Neural crest cell (in vitro differentiated cells): Measurements from ENCODE around the gene COL18A1. TPM values are rescaled to one million over a fixed set of nuclear protein-coding genes. Genes with fewer than 3 reads are reported as not detected.

Source experiments
- DNase-seq: peaks from one replicate; pipeline ENCODE4 v3.0.0; 2021; ENCODE audit warnings: low read depth, mixed read lengths, low spot score
- H3K27ac Mint-ChIP-seq: one replicate; pipeline ENCODE4 v1.8.0; 2021; ENCODE audit warnings: mild to moderate bottlenecking, mixed read lengths; ENCODE audit not compliant: unreplicated experiment
- H3K27me3 Mint-ChIP-seq: 2 replicates; pipeline ENCODE4 v1.8.0; 2021; ENCODE audit warnings: low read depth, mild to moderate bottlenecking, mixed read lengths
- H3K36me3 Mint-ChIP-seq: 2 replicates; pipeline ENCODE4 v1.8.0; 2021; ENCODE audit warnings: low read depth, mild to moderate bottlenecking, mixed read lengths
- H3K4me1 Mint-ChIP-seq: 2 replicates; pipeline ENCODE4 v1.8.0; 2021; ENCODE audit warnings: mixed read lengths
- H3K4me3 Mint-ChIP-seq: one replicate; pipeline ENCODE4 v1.8.0; 2021; ENCODE audit warnings: mild to moderate bottlenecking, mixed read lengths
- H3K9me3 Mint-ChIP-seq: 2 replicates; pipeline ENCODE4 v1.8.0; 2021; ENCODE audit warnings: mixed read lengths
- total RNA-seq: library from RNA; stranded (reverse); gene quantifications from 2 replicates; pipeline ENCODE4 v1.2.1, GENCODE V29; 2021
- TF ChIP-seq, protein P1 (sequence below): fragments of 200-600 bp; sonication (generic); conservative IDR thresholded peaks from 2 replicates; pipeline ENCODE4 v1.5.0; 2021; ENCODE audit warnings: antibody characterized with exemption, mild to moderate bottlenecking

Gene COL18A1
- total RNA-seq, 1 donor from 2014 or later, result 19.2 TPM

DNA sequence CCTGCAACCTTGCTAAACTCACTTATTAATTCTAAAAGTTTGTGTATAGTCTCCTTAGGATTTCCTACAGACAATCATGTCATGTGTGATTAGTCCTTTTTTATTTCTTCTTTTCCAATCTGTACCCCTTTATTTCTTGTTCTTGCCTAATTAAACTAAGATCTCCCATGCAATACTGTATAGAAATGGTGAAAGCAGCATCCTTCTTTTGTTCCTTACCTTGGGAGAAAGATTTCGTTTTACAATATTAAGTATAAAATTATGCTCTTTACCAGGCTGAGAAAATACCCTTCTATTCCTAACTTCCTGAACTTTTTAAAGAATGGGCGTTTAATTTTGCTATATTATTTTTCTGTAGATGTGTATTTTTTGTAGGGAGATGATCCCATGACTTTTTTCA lies 7.6 kb upstream of the COL18A1 start:
- Mint-ChIP-seq H3K27me3 (peaks cover 47% of the 10 kb centered on the region), H3K4me1 (no peaks in the 10 kb centered on the region), H3K9me3 (peaks cover 6% of the 10 kb centered on the region), H3K27ac (no peak overlapping the region), H3K4me3 (no peak overlapping the region), H3K36me3 (peaks cover 5% of the 10 kb centered on the region)
- DNase-seq, result no peak
- TF ChIP-seq, protein P1, sequence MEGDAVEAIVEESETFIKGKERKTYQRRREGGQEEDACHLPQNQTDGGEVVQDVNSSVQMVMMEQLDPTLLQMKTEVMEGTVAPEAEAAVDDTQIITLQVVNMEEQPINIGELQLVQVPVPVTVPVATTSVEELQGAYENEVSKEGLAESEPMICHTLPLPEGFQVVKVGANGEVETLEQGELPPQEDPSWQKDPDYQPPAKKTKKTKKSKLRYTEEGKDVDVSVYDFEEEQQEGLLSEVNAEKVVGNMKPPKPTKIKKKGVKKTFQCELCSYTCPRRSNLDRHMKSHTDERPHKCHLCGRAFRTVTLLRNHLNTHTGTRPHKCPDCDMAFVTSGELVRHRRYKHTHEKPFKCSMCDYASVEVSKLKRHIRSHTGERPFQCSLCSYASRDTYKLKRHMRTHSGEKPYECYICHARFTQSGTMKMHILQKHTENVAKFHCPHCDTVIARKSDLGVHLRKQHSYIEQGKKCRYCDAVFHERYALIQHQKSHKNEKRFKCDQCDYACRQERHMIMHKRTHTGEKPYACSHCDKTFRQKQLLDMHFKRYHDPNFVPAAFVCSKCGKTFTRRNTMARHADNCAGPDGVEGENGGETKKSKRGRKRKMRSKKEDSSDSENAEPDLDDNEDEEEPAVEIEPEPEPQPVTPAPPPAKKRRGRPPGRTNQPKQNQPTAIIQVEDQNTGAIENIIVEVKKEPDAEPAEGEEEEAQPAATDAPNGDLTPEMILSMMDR, result no peak

DNA sequence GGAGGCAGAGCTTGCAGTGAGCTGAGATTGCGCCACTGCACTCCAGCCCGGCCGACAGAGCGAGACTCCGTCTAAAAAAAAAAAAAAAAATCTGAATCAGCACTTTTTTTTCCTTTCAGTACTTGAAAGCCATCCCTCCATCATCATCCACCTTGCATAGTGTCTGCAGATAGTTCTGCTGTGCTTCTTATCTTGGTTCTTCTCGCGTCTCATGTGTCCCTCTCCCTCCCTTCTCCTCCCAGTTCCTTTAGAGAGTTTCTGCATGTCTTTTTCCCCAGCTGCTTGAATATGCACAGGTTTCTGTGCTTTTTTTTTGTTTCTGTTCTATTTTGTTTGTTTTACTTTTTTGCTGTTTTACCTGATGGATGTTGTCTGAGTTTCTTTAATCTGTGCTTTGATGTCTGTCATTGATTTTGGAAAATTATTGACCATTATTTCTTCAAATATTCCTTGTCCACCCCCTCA lies 3.9 kb upstream of the COL18A1 start:
- H3K9me3 Mint-ChIP-seq, result peaks cover 6% of the 10 kb centered on the region
- peaks cover 5% of the 10 kb centered on the region for H3K36me3 Mint-ChIP-seq
- H3K27me3 Mint-ChIP-seq, result peaks cover 62% of the 10 kb centered on the region
- DNase-seq, result no peak
- TF ChIP-seq, protein P1, result no peak
- no peak overlapping the region for H3K27ac Mint-ChIP-seq
- peaks cover 11% of the 10 kb centered on the region for H3K4me1 Mint-ChIP-seq
- H3K4me3 Mint-ChIP-seq, result no peak overlapping the region

DNA sequence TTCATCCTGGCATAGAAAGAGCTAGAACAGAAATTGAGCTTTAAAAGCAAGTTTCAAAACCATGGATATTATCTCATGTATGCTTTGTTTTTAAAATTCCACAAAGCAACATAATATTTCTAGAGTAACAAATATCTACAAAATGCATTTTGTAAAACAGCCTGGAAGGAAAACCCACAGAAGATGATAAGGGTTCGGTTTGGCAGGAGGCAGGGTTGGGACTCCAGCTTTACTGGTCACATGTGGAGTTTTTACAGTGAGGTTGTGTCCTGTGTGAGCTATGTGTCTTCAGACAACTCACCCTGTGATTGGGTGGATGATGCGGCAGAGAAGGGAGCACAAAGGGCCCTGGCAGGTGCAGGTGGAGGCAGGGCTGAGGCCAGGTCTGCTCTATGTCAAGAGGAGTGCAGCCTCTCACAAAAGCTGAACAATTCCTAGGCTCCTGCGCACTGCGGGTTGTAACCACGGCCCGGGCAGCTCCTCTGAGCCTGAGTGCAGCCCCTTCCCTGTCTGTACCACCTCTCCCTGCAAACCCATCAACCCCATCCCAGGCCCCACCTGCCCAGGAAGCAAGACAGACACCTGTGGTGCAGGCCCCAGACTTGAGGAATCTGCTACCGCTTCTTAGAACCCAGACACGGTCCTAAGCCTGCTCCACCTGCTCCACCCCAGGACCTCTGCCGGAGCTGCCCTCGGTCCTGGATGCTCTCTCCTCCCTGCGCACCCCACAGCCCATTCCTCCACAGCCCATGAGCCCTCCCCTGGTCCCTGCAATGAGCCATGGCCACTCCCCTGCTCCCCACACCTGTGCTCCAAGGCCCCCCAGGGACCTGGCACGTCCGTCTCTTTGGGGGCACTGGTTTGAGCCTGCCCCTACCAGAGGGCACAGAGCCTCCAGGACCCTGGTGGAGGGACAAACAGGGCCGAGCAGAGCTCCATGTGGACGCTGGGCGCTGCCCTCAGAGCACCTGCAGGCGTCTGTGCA lies 2.8 kb upstream of the COL18A1 start:
- H3K27me3 Mint-ChIP-seq, result peaks cover 64% of the 10 kb centered on the region
- no peak overlapping the region for H3K27ac Mint-ChIP-seq
- peaks cover 6% of the 10 kb centered on the region for H3K9me3 Mint-ChIP-seq
- TF ChIP-seq, protein P1, result no peak
- H3K4me1 Mint-ChIP-seq, result peaks cover 19% of the 10 kb centered on the region
- peaks cover 5% of the 10 kb centered on the region for H3K36me3 Mint-ChIP-seq
- peak overlapping the region; percentile 19 for H3K4me3 Mint-ChIP-seq
- no peak for DNase-seq

DNA sequence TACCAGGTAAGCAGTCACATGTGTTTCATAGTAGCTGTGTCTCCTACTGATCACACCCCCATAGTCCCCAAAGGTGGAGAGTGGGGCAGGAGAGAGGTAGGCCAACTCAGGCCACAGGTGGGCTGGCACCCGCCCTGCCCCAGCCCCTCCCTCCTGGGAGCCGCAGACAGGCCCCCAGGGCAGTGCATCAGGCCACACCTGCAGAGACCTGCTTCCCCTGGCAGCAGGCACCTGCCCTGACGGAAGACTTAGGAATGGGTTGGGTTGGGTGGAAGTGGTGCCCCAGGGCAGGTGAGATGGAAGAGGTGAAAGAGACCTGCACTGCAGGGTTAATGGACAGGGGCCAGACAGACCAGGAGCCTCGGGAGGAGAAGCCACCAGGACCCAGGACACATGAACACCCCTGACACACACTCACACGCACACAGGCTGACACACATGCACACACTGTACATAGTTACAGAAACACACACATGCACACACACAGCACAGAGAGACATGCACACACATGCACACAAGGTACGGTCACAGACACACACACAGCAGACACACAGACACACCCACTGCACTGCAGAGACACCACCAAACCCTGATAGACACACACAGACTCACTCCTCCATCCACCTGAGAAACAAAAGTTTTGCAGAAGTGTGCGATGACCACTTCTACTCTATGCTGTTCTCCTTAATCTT lies 1.7 kb upstream of the COL18A1 start:
- Mint-ChIP-seq H3K9me3 (peaks cover 6% of the 10 kb centered on the region), H3K36me3 (peaks cover 5% of the 10 kb centered on the region), H3K27me3 (peaks cover 70% of the 10 kb centered on the region), H3K4me1 (peaks cover 19% of the 10 kb centered on the region), H3K27ac (no peak overlapping the region), H3K4me3 (peak overlapping the region; percentile 87)
- TF ChIP-seq, protein P1, result no peak
- DNase-seq, result no peak

DNA sequence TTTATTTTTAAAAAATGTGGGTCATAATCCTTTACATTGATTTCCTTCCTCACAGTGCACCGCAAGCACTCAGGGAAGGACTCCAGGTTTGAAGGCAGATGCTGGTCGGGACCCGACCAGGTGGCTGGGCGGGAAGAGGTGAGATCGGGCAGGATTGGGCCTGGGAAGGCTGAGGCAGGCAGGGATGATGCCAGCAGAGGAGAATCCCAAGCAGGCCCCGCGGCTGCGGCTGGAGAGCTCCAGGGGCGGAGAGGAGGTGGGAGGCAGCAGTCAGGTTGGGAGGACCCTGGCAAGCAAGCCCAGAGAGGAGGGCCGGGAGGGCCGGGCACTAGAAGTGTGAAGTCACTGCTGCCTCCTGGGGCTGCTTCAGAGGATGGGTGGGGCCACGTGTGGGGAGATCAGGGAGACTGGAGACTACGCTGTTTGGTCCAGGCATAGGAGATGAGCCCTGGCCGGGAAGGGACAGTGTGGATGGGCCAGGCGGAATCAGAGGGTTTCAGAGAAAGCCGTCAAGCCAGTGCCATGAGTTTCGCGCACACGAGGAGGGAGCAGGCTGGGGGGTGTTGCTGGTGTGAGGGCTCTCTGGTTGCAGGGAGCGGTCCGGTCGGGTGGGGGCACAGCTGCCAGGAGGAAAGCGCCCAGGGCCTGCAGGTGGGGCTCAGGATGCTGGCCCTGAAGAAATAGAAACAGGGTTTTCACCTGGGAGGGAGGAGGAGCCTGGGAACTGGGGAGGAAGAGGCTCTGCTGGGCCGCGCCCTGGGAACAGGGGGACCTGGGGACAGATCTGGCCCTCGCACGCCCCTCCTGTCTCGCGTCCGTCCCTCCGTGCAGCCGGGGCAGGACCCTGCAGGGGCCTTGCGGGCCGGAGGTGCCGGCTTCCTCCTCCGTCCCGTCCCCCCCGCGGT lies 888 bp upstream of the COL18A1 start:
- Mint-ChIP-seq H3K36me3 (peaks cover 5% of the 10 kb centered on the region), H3K4me1 (peaks cover 19% of the 10 kb centered on the region), H3K4me3 (peak overlapping the region; percentile 87), H3K9me3 (peaks cover 6% of the 10 kb centered on the region), H3K27ac (no peak overlapping the region), H3K27me3 (peaks cover 68% of the 10 kb centered on the region)
- TF ChIP-seq, protein P1, result no peak
- DNase-seq, result no peak
